K562 (cell line): ENCODE data around the gene ARL3. TPM values are rescaled to one million over a fixed set of nuclear protein-coding genes. Genes with fewer than 3 reads are reported as not detected.

Source experiments
- ATAC-seq: fragments of 200-7000 bp; cut with Tn5 transposase; 3 replicates; pipeline ENCODE4 v1.9.1; 2020; ENCODE audit warnings: moderate library complexity
- BruUV-seq: library from RNA; stranded (reverse); fragments of 400-500 nt; replicated peaks from 2 replicates; lab custom pipeline; 2021; lab: Mats Ljungman, UMichigan
- CTCF ChIA-PET: fragments of 300-600 bp; formaldehyde crosslinking; extraction: SDS; loops from one replicate; lab custom pipeline; 2021; ENCODE audit warnings: low intra/inter-chr PET ratio; lab: Yijun Ruan, JAX
- POLR2A ChIA-PET: fragments of 300-600, 350-650 bp; sonication (Branson Sonifier 250); formaldehyde crosslinking; extraction: SDS; loops from one replicate; lab custom pipeline; 2021; ENCODE audit warnings: antibody characterized with exemption, inconsistent platforms; lab: Yijun Ruan, JAX
- DNase-seq, 4 experiments: peaks; one replicate each; pipeline versions ENCODE4 v3.0.0 to v3.0.0-alpha.2; 2011 to 2018; ENCODE audit warnings: low spot score in 3 of 4, mixed read lengths in 3 of 4; ENCODE audit errors: extremely low read depth in 1 of 4
- FAIRE-seq: peaks from 2 replicates; lab custom pipeline; 2011; peaks lifted over from hg19 to GRCh38; lab: Jason Lieb, UNC
- H2AFZ ChIP-seq: 2 replicates; pipeline ENCODE4 v1.6.0; 2011; ENCODE audit warnings: low read depth, low read length, control low read depth, inconsistent platforms
- H3K27ac ChIP-seq: fragments of 200-600 bp; 3 replicates; pipeline ENCODE4 v1.8.0; 2011; ENCODE audit warnings: low read depth, mild to moderate bottlenecking, control low read depth, inconsistent platforms, low read length, moderate library complexity, mixed read lengths; ENCODE audit errors: extremely low read depth
- H3K27me3 ChIP-seq, 2 experiments: fragments of 300-600 bp in 1 of 2; 2 replicates in 1 of 2; 3 replicates in 1 of 2; pipeline versions ENCODE4 v1.6.0 to v1.8.0; 2011; ENCODE audit warnings: inconsistent platforms in 2 of 2, low read length in 2 of 2, mild to moderate bottlenecking in 1 of 2, mixed read lengths in 1 of 2, moderate library complexity in 1 of 2; ENCODE audit not compliant: control insufficient read depth in 2 of 2, insufficient read depth in 2 of 2
- H3K36me3 ChIP-seq: fragments of 300-600 bp; 3 replicates; pipeline ENCODE4 v1.8.0; 2011; ENCODE audit warnings: mild to moderate bottlenecking, low read length, inconsistent platforms; ENCODE audit not compliant: control insufficient read depth, insufficient read depth
- H3K4me1 ChIP-seq, 2 experiments: fragments of 200-600 bp in 1 of 2; replicated peaks in 1 of 2; 2 replicates in 1 of 2; 3 replicates in 1 of 2; pipeline versions ENCODE4 v1.5.1 to v1.8.0; 2011; ENCODE audit warnings: inconsistent platforms in 2 of 2, low read length in 2 of 2, mild to moderate bottlenecking in 1 of 2, mixed read lengths in 1 of 2, moderate library complexity in 1 of 2; ENCODE audit not compliant: control insufficient read depth in 2 of 2, insufficient read depth in 2 of 2
- H3K4me2 ChIP-seq: 2 replicates; pipeline ENCODE4 v1.6.1; 2011; ENCODE audit warnings: low read length, control low read depth, inconsistent platforms, mixed read lengths; ENCODE audit not compliant: insufficient read depth
- H3K4me3 ChIP-seq: fragments of 200-600 bp; sonication (generic), shearing (Covaris generic); 2 replicates; pipeline ENCODE4 v1.5.1; 2016; ENCODE audit warnings: control low read depth, inconsistent platforms
- H3K79me2 ChIP-seq: fragments of 200-600 bp; 3 replicates; pipeline ENCODE4 v1.8.0; 2011; ENCODE audit warnings: low read length, inconsistent platforms; ENCODE audit not compliant: control insufficient read depth, insufficient read depth
- H3K9ac ChIP-seq, 2 experiments: 2 replicates each; pipeline versions ENCODE4 v1.6.0 to v1.6.1; 2011; ENCODE audit warnings: low read depth in 2 of 2, low read length in 2 of 2, control low read depth in 1 of 2, inconsistent platforms in 1 of 2, mild to moderate bottlenecking in 1 of 2, mixed read lengths in 1 of 2; ENCODE audit not compliant: insufficient read depth in 1 of 2
- H3K9me1 ChIP-seq: one replicate; pipeline ENCODE4 v1.6.0; 2011; ENCODE audit warnings: inconsistent platforms, mild to moderate bottlenecking, low read length, moderate library complexity; ENCODE audit not compliant: control insufficient read depth, insufficient read depth
- H3K9me3 ChIP-seq: replicated peaks from 2 replicates; pipeline ENCODE4 v1.5.1; 2011; ENCODE audit warnings: low read depth, low read length, inconsistent platforms; ENCODE audit not compliant: control insufficient read depth, insufficient read depth
- H4K20me1 ChIP-seq: replicated peaks from 2 replicates; pipeline ENCODE4 v1.6.1; 2011; ENCODE audit warnings: low read length, inconsistent platforms, mixed read lengths; ENCODE audit not compliant: control insufficient read depth, insufficient read depth
- GABPA ChIP-seq: fragments of 200-800 bp; sonication (Bioruptor generic); conservative IDR thresholded peaks from 2 replicates; pipeline ENCODE4 v1.6.1; 2016; ENCODE audit warnings: low read depth, missing genetic modification characterization, missing compliant biosample characterization
- ZNF232 ChIP-seq: sonication (generic); formaldehyde crosslinking; IDR thresholded peaks from 2 replicates; pipeline ENCODE4 v1.8.0; 2022; ENCODE audit warnings: mild to moderate bottlenecking, missing genetic modification reagents
- ZNF384 ChIP-seq: IDR thresholded peaks from 2 replicates; pipeline ENCODE4 v1.6.1; 2012; ENCODE audit warnings: low read depth, low read length, improper control_type of control experiment
- ZNF561 ChIP-seq: fragments of 450-650 bp; formaldehyde crosslinking; conservative IDR thresholded peaks from 2 replicates; pipeline ENCODE4 v1.4.0; 2020; ENCODE audit warnings: mild to moderate bottlenecking, moderate library complexity
- ZNF764 ChIP-seq: fragments of 250-450 bp; sonication (Bioruptor Pico); IDR thresholded peaks from 2 replicates; pipeline ENCODE4 v1.4.0; 2020; ENCODE audit warnings: low read depth, mild to moderate bottlenecking, moderate library complexity
- WGBS: fragments of 100-300 bp; shearing (Covaris generic); methylation state at CpG from one replicate; pipeline ENCODE4 v1.1.6; 2016; ENCODE audit warnings: low coverage, mixed read lengths; ENCODE audit not compliant: insufficient coverage; ENCODE audit errors: missing lambda C conversion rate; 5-methylcytosine and 5-hydroxymethylcytosine counted together
- in situ Hi-C: fragments of 300-500 bp; cut with MboI; formaldehyde crosslinking; loops from 4 replicates; pipeline ENCODE4 v1.15.0; 2018; ENCODE audit warnings: inconsistent platforms, mixed read lengths
- intact Hi-C: fragments of 100-400 bp; cut with micrococcal nuclease; formaldehyde crosslinking; loops from 2 replicates; pipeline ENCODE4 v1.14.2; 2022
- polyA plus RNA-seq, 8 experiments: library from polyadenylated mRNA; depleted of rRNA in 4 of 8; stranded (reverse) in 5 of 8; unstranded in 3 of 8; fragments of >200 nt; fragmentation: Nextera tagmentation in 2 of 8; fragmentation: Illumina TruSeq in 1 of 8; extraction: Ambion mirVana in 2 of 8; extraction: Trizol in 1 of 8; gene quantifications; 2 replicates each; pipeline versions ENCODE4 v1.2.1 to v1.2.3, GENCODE V29; 2011 to 2014; ENCODE audit warnings: inconsistent platforms in 1 of 8, missing spikeins in 1 of 8
- total RNA-seq, 7 experiments: library from RNA; depleted of rRNA in 6 of 7; stranded (reverse); fragments of >200 nt in 6 of 7; fragmentation: Illumina TruSeq in 2 of 7; extraction: Trizol in 2 of 7; gene quantifications; 2 replicates each; pipeline versions ENCODE4 v1.2.1 to v1.2.3, GENCODE V29; 2011 to 2021; ENCODE audit warnings: low replicate concordance in 1 of 7
- TF ChIP-seq, protein P1 (sequence below): sonication (generic); formaldehyde crosslinking; IDR thresholded peaks from 2 replicates; pipeline ENCODE4 v1.8.0; 2022; ENCODE audit warnings: mild to moderate bottlenecking, missing genetic modification reagents

ARL3 gene
- total and polyA plus RNA-seq, 9 of the 15 experiments (the other 6 are each of a cell fraction or from before 2014, with no cell fraction given) = 2.9 to 8.9 (median 4.8) TPM

DNA sequence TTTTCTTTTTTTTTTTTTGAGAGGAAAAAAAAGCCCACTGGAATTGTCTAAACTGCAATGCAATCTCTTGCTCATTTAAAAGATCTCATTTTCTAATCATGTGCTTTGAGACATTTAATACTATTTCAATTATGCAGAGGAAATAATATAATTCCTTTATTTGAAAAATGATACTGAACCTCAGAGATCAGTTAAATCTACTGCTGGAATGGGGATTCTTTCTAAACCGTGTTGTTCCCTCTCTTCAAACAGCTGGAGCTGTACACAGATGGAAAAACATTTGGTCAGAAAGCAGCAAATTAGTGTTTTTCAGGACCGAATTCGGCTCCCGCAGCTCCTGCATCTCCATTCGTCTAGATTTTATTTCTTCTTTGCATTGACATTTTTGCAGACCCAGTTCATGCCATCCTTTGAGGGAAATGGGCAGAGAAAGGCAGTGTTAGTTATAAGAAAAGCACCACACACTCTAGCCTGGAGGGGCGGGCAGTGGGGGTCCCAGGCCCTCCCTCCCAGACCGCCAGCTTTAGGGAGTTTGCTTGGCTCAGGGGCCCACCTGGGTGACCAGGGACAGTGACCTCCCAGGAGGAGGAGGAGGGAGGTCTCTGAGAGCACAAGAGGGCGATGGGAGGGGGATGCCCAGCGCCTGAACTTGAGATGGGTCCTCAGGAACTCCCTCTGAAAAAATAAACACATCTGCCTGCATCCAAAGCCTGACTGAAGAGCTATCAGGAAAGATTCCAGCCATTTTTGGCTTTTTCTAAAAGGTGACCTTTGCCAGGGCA is 37.5 kb downstream of the ARL3 start:
- Histone ChIP-seq H3K27ac (no peak overlapping the region), H2AFZ (no peak overlapping the region), H3K4me2 (no peak overlapping the region), H3K9me3 (no peaks in the 10 kb centered on the region), H3K27me3 (no peaks in the 10 kb centered on the region), H3K9ac (no peak overlapping the region), H3K4me3 (no peak overlapping the region), H3K79me2 (no peaks in the 10 kb centered on the region), H3K4me1 (peaks cover 26 to 29% of the 10 kb centered on the region in 2 experiments), H3K9me1 (no peaks in the 10 kb centered on the region), H4K20me1 (no peaks in the 10 kb centered on the region), H3K36me3 (no peaks in the 10 kb centered on the region)
- 0 out of 2 replicates have a peak, but pooled peaks have one; percentile 5 for TF ChIP-seq GABPA
- no peak for TF ChIP-seq ZNF764
- TF ChIP-seq, protein P1, sequence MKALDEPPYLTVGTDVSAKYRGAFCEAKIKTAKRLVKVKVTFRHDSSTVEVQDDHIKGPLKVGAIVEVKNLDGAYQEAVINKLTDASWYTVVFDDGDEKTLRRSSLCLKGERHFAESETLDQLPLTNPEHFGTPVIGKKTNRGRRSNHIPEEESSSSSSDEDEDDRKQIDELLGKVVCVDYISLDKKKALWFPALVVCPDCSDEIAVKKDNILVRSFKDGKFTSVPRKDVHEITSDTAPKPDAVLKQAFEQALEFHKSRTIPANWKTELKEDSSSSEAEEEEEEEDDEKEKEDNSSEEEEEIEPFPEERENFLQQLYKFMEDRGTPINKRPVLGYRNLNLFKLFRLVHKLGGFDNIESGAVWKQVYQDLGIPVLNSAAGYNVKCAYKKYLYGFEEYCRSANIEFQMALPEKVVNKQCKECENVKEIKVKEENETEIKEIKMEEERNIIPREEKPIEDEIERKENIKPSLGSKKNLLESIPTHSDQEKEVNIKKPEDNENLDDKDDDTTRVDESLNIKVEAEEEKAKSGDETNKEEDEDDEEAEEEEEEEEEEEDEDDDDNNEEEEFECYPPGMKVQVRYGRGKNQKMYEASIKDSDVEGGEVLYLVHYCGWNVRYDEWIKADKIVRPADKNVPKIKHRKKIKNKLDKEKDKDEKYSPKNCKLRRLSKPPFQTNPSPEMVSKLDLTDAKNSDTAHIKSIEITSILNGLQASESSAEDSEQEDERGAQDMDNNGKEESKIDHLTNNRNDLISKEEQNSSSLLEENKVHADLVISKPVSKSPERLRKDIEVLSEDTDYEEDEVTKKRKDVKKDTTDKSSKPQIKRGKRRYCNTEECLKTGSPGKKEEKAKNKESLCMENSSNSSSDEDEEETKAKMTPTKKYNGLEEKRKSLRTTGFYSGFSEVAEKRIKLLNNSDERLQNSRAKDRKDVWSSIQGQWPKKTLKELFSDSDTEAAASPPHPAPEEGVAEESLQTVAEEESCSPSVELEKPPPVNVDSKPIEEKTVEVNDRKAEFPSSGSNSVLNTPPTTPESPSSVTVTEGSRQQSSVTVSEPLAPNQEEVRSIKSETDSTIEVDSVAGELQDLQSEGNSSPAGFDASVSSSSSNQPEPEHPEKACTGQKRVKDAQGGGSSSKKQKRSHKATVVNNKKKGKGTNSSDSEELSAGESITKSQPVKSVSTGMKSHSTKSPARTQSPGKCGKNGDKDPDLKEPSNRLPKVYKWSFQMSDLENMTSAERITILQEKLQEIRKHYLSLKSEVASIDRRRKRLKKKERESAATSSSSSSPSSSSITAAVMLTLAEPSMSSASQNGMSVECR (CRISPR knock-in tag) = no peak
- TF ChIP-seq ZNF384 = 0 out of 2 replicates have a peak, but pooled peaks have one; percentile 67
- no peak for TF ChIP-seq ZNF232 (CRISPR knock-in tag)
- TF ChIP-seq ZNF561 (CRISPR knock-in tag) = no peak
- WGBS = 75% methylated on average over 6 of the region's 9 CpGs
- POLR2A ChIA-PET = interaction anchor here (0.6 to 1.3 kb wide), 3 partner anchors 11 to 1029 kb away, joined by 3 to 4 read pairs (median 3); no protein-coding TSS in a partner anchor
- intact Hi-C loops (no loop called here), in situ Hi-C loops (no loop called here)
- DNase-seq = no peak
- FAIRE-seq = no peak
- CTCF ChIA-PET = no interaction called here
- no TSS peak for BruUV-seq
- no peak for ATAC-seq
